HG03432 (cell line): ENCODE results near the gene ADAMTSL1.

ENCODE experiments used
- ATAC-seq: cut with Tn5 transposase; IDR thresholded peaks from one replicate; pipeline ENCODE4 v1.9.1; 2021; ENCODE audit warnings: mild to moderate bottlenecking, moderate library complexity; ENCODE audit not compliant: unreplicated experiment

The ADAMTSL1 gene

GRCh38 chr9:18459962-18460584 is 13.9 kb upstream of the ADAMTSL1 start:
- no peak for ATAC-seq

- no peak for ATAC-seq
Observed at GRCh38 chr9:18461496-18461895, 12.5 kb upstream of the ADAMTSL1 start.

- no peak for ATAC-seq
Observed at GRCh38 chr9:18463991-18464390, 10.0 kb upstream of the ADAMTSL1 start.

DNA sequence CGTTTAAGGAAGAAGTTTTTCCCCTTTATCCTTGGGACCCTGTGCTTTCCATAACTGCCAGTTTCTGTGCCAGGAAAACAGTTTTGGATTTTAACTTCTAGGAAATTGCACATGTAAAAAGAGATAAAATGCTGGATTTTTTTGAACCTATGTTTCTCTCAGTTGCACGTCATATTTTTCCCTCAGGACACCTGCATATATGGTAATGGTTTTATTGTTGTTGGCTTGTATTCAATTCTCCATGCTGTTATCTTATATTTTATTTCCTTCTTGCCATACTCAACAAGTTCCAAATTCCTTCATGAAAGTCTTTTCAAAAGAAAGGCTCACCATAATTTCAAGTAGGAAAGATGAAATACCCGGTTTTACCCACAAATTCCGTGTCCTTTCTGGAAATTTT is 7.9 kb upstream of the ADAMTSL1 start:
- no peak for ATAC-seq

DNA sequence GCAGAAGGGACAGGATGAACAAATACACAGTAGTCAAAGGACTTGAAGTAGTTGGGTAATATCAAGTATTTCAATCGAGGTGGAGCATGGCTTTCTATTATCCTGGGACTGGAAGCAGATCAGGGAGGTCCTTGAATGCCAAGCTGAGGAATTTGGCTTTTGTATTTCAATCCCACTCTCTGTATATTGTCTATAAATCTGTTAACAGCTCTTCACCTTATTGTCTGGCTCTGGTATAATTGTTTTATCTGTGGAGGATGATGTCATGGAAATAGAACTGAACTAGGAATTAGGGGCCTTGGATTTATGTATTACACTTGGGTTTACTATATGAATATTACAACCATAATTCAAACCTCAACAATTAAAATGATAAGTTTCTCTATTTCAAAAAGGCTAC is 6.3 kb upstream of the ADAMTSL1 start:
- ATAC-seq = no peak

- ATAC-seq = no peak
Observed at GRCh38 chr9:18472435-18472834, 1.5 kb upstream of the ADAMTSL1 start.

GRCh38 chr9:18472841-18473251 is 1.1 kb upstream of the ADAMTSL1 start:
- ATAC-seq = no peak

GRCh38 chr9:18474783-18475182 is 830 bp downstream of the ADAMTSL1 start:
- no peak for ATAC-seq

DNA sequence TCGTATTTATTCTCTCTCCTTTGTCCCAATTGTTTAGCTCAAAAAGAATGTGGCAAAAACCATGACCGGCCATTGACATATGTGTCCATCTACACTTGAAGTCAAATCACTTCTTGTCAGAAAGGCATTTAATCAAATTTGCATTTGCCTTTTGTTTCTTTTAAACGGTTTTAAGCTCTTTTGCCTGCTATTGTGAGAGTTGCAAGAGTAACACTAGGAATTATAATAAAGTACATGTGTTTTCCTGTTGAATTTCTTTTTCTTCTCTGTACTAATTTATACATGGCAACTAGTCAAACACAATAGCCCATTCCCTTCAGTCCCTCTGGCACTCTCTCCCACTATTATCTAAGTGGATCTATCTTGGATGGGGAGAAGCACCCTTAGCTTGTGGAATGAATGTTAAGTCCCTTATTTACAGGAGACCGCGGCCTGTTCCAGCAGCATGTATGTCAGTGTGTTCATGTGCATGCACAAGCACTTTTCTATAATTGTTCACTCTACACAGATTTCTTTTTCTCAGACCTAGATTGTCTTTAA is 3.2 kb downstream of the ADAMTSL1 start:
- no peak for ATAC-seq

DNA sequence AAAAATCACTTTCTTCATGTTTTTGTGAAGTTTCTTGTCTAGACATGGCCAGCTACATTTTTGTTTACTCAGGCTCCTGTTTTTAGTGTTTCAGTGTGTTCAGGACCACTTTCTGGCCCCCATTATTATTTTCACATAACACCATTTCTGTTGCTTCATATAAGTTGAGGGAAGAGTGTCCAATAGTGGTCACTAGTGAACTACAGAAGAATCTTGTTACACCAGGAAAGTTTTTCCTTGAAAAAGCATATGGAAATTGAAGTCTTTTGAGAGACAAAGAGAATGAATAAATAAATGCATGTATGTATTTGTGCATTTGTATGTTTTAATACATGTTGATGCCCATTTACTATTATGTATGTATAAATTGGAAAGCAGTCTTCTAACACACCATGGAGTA is 3.8 kb downstream of the ADAMTSL1 start:
- no peak for ATAC-seq

DNA sequence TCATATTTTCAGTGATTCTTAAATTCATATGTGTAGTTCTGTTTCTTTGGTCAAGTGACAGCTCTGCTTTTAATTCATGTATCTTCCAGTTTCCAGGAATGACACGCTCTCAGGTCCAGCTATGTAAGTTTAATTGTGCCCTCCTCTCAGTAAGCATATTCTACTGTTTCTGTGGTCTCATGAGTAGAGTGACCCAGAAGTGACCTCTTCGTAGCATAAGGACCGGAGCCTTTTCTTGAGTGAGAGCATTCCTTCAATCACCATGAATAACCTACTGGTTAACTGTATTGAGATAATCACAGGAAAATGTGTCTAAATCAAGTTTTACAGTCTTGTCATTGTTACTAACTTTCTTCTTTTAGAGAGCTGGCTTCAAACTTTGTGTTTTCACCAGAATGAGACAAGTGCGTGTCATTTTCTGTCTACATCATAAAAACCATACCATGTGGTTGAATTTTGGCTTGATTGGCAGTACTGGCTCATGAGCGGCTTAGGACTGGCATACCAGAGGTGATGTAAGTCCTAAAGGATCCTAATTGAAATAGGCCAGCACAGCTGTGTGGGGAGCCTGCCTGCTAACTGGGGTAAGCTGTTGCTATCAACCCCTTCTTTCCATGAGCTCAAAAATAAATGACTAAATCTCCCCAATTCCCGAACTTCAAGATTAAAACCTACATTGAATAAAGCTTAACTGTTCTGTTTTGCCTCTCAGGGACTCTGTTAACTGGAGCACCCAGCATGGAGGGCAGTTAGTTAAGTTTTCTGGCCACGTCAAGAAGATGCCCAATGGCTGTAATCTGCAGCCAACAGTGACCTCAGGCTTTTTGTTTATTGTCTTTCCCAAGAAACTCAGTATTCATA is 4.8 kb downstream of the ADAMTSL1 start:
- ATAC-seq = no peak

DNA sequence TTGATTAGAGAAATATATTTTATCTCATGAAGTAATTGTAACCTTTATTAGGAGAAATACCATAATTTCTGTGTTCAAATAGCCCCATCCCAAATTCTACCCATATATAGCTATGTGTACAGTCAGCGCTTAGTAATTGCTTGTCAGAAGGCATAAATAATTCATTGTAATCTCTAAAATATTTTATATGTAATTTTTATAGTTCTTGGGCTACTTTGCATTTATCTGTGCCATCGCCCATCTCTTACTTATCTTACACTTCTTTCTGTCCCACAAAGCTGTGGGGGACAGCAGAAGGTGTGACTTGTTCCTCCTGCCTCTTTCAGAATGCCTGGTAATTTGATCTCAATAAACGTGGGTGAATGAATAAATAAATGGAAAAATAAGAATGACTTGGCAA is 5.5 kb downstream of the ADAMTSL1 start:
- ATAC-seq = no peak

DNA sequence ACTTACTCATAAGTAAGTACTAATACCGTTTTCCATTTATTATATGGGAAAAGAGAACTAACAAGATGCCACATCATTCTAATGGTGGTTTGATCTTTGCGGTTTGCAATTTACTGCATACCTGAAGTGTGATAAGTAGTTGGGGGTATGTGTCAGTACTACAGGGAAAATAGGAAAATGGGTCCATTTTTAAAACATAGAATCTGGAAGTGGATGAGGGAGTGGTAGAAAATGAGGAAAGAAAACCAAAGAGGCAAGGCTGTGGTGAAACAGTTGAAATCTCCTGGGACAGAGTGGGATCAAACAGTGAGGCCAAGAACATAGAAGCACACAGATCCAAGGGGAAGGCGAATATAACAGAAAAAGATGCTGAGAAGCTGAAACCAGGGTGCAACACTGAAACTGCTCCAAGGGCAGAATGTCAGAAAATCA is 6.7 kb downstream of the ADAMTSL1 start:
- ATAC-seq = no peak

GRCh38 chr9:18482371-18482770 is 8.4 kb downstream of the ADAMTSL1 start:
- no peak for ATAC-seq

DNA sequence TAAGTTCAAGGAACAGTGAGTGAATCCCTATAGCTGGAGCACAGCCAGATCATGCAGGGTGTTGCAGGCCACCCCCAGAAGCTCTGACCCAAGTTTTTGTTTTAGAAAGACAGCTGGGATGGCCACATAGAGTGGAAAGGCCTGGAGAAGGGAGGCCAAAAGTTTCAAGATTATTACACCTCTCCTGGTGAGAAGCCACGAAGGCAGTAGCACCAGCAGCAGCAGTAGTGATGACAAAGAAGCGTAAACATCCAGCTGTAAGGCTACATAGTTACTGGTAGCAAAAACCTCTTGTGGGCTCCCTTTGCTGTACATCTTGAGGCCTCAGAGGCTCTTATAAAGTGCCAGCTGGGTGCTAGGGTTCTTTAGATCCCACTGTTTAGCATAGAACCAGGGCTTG is 11.8 kb downstream of the ADAMTSL1 start:
- ATAC-seq = no peak

- ATAC-seq = no peak
Observed at GRCh38 chr9:18487611-18488010, 13.7 kb downstream of the ADAMTSL1 start.

GRCh38 chr9:18488886-18489285 is 14.9 kb downstream of the ADAMTSL1 start:
- ATAC-seq = no peak

GRCh38 chr9:18489861-18490260 is 15.9 kb downstream of the ADAMTSL1 start:
- ATAC-seq = no peak

DNA sequence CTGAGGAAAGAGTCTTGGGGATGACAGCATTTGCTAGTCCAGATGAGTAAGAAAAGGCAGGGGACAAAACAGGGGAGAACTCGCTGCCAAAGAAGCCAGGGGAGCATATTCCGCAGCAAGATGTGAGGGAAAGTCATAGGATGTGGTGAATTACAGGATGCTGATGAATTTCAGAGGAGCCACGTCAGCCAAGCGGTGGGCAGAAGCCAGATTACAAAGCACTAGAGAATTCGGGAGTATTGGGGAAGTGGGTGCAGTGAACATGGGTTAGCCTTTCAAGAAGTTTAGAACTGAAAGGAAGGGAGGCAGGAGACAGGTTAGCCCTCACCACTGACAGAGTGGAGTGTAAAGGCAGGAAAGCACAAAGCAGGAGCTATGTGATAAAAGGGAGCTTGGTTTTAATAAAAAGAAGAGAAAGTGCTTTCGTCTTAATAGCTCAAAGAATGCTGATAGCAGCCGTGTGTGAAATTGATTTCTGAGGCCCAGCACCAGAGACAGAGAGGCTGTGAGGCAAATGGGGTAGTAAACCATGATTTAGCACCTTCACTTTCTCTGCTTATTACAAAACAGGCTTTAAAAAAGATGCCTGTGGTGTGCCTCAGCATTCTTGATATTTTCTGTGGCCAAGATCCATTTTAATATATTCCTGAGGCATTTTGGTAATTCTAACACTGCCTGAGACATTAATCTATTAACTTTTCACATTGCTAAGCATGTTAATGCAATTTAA is 16.9 kb downstream of the ADAMTSL1 start:
- no peak for ATAC-seq

GRCh38 chr9:18492612-18493011 is 18.7 kb downstream of the ADAMTSL1 start:
- ATAC-seq = no peak

GRCh38 chr9:18493451-18493993 is 19.6 kb downstream of the ADAMTSL1 start:
- ATAC-seq = no peak
